Measurements from ENCODE around the gene RAB10. TPM values are rescaled to one million over a fixed set of nuclear protein-coding genes. Genes with fewer than 3 reads are reported as not detected.

The RAB10 gene
- total and polyA plus RNA-seq, 2 experiments from 2014 or later, result 86.7 to 151 TPM

DNA sequence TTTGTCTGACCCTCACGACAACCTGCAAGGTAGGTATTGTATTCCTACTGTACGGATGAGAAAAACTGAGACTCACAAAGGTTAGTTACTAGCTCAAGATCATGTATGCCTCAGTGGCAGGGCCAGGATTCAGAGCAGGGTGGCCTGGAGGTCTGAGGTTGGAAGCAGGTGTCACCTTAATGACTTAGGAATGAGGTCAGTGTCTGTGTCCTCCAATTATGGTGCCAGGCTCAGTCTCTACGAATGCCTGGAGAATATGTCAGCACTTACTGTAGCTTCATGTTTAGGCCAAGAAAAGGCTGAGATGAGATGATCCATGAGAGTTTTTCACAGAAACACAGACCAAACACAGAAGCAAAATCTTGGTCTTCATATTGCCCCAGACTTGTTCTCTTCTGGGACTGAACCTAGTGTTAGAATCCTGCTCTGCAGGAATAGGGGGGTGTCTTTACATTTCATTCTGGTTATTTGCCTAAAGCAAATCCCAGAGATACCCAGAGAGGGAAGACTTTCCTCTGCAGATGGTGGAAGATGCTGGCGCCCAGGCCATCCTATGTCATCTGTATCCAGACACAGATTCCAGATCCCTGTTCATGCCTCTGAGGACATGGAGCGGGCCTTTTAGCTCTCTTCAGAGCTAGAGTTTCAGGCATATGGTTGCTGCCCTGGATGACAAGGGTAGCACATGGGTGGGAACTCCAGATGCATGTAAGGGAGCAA lies 16.3 kb upstream of the RAB10 start:
- peak overlapping the region; percentile 84 for H3K27ac ChIP-seq
- H2AFZ ChIP-seq, result peak overlapping the region; percentile 55; the same call in 1 of the 2 replicates
- H3K4me3 ChIP-seq, result no peak overlapping the region
- no peaks in the 10 kb centered on the region for H3K9me3 ChIP-seq (ENCODE audit: low read depth)
- no peaks in the 10 kb centered on the region for H3K27me3 ChIP-seq (replicated peaks; ENCODE audit: insufficient read depth)
- TF ChIP-seq EZH2phosphoT487 (IDR thresholded peaks at IDR 0.05; ENCODE audit: insufficient read depth, low read depth) (no peak), EZH2 (IDR thresholded peaks at IDR 0.05; ENCODE audit: insufficient read depth, poor library complexity, severe bottlenecking) (no peak)
- H4K20me1 ChIP-seq (ENCODE audit: insufficient read depth), result no peaks in the 10 kb centered on the region
- H3K4me2 ChIP-seq (ENCODE audit: unreplicated experiment), result peak overlapping the region; percentile 55
- DNase-seq, result peak; percentile 26
- H3F3A ChIP-seq (ENCODE audit: insufficient read depth), result peaks cover 20% of the 10 kb centered on the region
- no peaks in the 10 kb centered on the region for H3K9me2 ChIP-seq (ENCODE audit: insufficient read depth)
- 79 to 85% methylated on average over 5 of the region's 5 CpGs for WGBS, 2 experiments (ENCODE audit: low coverage in 1 of 2, low lambda C conversion rate in 2 of 2, missing lambda C conversion rate in 2 of 2)
- H3K4me1 ChIP-seq (ENCODE audit: insufficient read depth), result peaks cover 18% of the 10 kb centered on the region
- in situ Hi-C loops (cut with MboI), result no loop called here
- H3K9ac ChIP-seq, result peak overlapping the region; percentile 70
- no peaks in the 10 kb centered on the region for H3K36me3 ChIP-seq (ENCODE audit: low read depth)
- no peaks in the 10 kb centered on the region for H3K79me2 ChIP-seq (ENCODE audit: insufficient read depth)

- H3K4me2 ChIP-seq (ENCODE audit: unreplicated experiment), result peak overlapping the region; percentile 62
- H3K9me3 ChIP-seq (ENCODE audit: low read depth), result no peaks in the 10 kb centered on the region
Observed at GRCh38 chr2:26018184-26019055, 15.5 kb upstream of the RAB10 start.

GRCh38 chr2:26020231-26020640 lies 13.6 kb upstream of the RAB10 start:
- no peaks in the 10 kb centered on the region for H3K79me2 ChIP-seq (ENCODE audit: insufficient read depth)

More at GRCh38 chr2:26018184-26019055, 15.5 kb upstream of the RAB10 start:
- H3K27ac ChIP-seq, result peak overlapping the region; percentile 84
- no peaks in the 10 kb centered on the region for H4K20me1 ChIP-seq (ENCODE audit: insufficient read depth)
- H3F3A ChIP-seq (ENCODE audit: insufficient read depth), result peaks cover 20% of the 10 kb centered on the region
- no peak overlapping the region for H3K4me3 ChIP-seq
- no peaks in the 10 kb centered on the region for H3K79me2 ChIP-seq (ENCODE audit: insufficient read depth)
- no peaks in the 10 kb centered on the region for H3K27me3 ChIP-seq (replicated peaks; ENCODE audit: insufficient read depth)
- no peaks in the 10 kb centered on the region for H3K9me2 ChIP-seq (ENCODE audit: insufficient read depth)
- H3K9ac ChIP-seq, result peak overlapping the region; percentile 70
- in situ Hi-C loops (cut with MboI), result no loop called here
- peak; percentile 96 for DNase-seq
- peak overlapping the region; percentile 55; the same call in 1 of the 2 replicates for H2AFZ ChIP-seq
- WGBS, 2 experiments (ENCODE audit: low coverage in 1 of 2, low lambda C conversion rate in 2 of 2, missing lambda C conversion rate in 2 of 2), result 32 to 37% methylated on average over 3 of the region's 3 CpGs
- no peaks in the 10 kb centered on the region for H3K36me3 ChIP-seq (ENCODE audit: low read depth)
- H3K4me1 ChIP-seq (ENCODE audit: insufficient read depth), result peaks cover 16% of the 10 kb centered on the region
- TF ChIP-seq EZH2 (IDR thresholded peaks at IDR 0.05; ENCODE audit: insufficient read depth, poor library complexity, severe bottlenecking) (no peak), EZH2phosphoT487 (IDR thresholded peaks at IDR 0.05; ENCODE audit: insufficient read depth, low read depth) (no peak)

DNA sequence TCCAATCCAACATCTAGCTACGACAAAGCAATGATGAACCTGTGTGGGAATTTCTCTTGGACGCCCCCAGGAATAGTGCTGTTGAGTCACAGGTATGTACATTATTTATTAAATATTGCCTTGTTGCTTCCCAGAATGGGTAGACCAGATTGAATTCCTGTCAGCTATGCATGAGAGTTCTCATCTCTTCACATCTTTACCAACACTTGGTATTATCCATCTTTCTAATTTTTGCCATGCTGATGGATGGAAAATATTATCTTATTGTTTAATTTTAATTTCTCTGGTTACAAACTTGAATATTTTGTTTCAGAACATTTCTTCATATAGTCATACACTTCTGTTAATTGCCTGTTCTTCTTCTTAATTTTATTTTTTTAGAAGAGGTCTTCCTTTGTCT lies 9.6 kb upstream of the RAB10 start:
- Histone ChIP-seq H3K4me1 (ENCODE audit: insufficient read depth) (no peaks in the 10 kb centered on the region), H3K4me2 (ENCODE audit: unreplicated experiment) (no peak overlapping the region), H2AFZ (no peak overlapping the region), H3K27me3 (replicated peaks; ENCODE audit: insufficient read depth) (no peaks in the 10 kb centered on the region), H3K27ac (no peak overlapping the region), H3K36me3 (ENCODE audit: low read depth) (no peaks in the 10 kb centered on the region), H3K9ac (no peak overlapping the region), H3K9me3 (ENCODE audit: low read depth) (no peaks in the 10 kb centered on the region), H3K79me2 (ENCODE audit: insufficient read depth) (no peaks in the 10 kb centered on the region), H4K20me1 (ENCODE audit: insufficient read depth) (no peaks in the 10 kb centered on the region), H3K9me2 (ENCODE audit: insufficient read depth) (no peaks in the 10 kb centered on the region), H3K4me3 (no peak overlapping the region), H3F3A (ENCODE audit: insufficient read depth) (0 out of 2 replicates have a peak, but pooled peaks cover 1% of the 10 kb centered on the region)
- in situ Hi-C loops (cut with MboI), result no loop called here
- no peak for DNase-seq
- TF ChIP-seq EZH2phosphoT487 (IDR thresholded peaks at IDR 0.05; ENCODE audit: insufficient read depth, low read depth) (no peak), EZH2 (IDR thresholded peaks at IDR 0.05; ENCODE audit: insufficient read depth, poor library complexity, severe bottlenecking) (no peak)
- 91 to 96% methylated on average over 2 of the region's 2 CpGs for WGBS, 2 experiments (ENCODE audit: low coverage in 1 of 2, low lambda C conversion rate in 2 of 2, missing lambda C conversion rate in 2 of 2)

More at GRCh38 chr2:26020231-26020640, 13.6 kb upstream of the RAB10 start:
- DNase-seq, result no peak
- no peaks in the 10 kb centered on the region for H3K36me3 ChIP-seq (ENCODE audit: low read depth)
- no peak overlapping the region for H2AFZ ChIP-seq
- H4K20me1 ChIP-seq (ENCODE audit: insufficient read depth), result no peaks in the 10 kb centered on the region
- peaks cover 20% of the 10 kb centered on the region for H3F3A ChIP-seq (ENCODE audit: insufficient read depth)
- H3K4me1 ChIP-seq (ENCODE audit: insufficient read depth), result peaks cover 16% of the 10 kb centered on the region
- in situ Hi-C loops (cut with MboI), result no loop called here
- H3K9me2 ChIP-seq (ENCODE audit: insufficient read depth), result no peaks in the 10 kb centered on the region
- no peaks in the 10 kb centered on the region for H3K9me3 ChIP-seq (ENCODE audit: low read depth)
- no peak overlapping the region for H3K4me2 ChIP-seq (ENCODE audit: unreplicated experiment)
- H3K27ac ChIP-seq, result no peak overlapping the region
- H3K4me3 ChIP-seq, result no peak overlapping the region
- H3K9ac ChIP-seq, result no peak overlapping the region
- WGBS, 2 experiments (ENCODE audit: low coverage in 1 of 2, low lambda C conversion rate in 2 of 2, missing lambda C conversion rate in 2 of 2), result 53 to 56% methylated on average over 4 of the region's 4 CpGs
- no peaks in the 10 kb centered on the region for H3K27me3 ChIP-seq (replicated peaks; ENCODE audit: insufficient read depth)
- no peak for TF ChIP-seq EZH2phosphoT487 (IDR thresholded peaks at IDR 0.05; ENCODE audit: insufficient read depth, low read depth)
